SU-DHL-6 (cell line): ENCODE measurements around the gene ZNF831.

Source experiments
- EZH2phosphoT487 ChIP-seq: fragments of 200-600 bp; sonication (generic), shearing (Covaris generic); conservative IDR thresholded peaks from 2 replicates; pipeline ENCODE4 v1.6.1; 2018; ENCODE audit warnings: mild to moderate bottlenecking, antibody characterized with exemption, low read length, moderate library complexity, mixed read lengths
- TF ChIP-seq, protein P1 (sequence below): fragments of 200-600 bp; sonication (generic); IDR thresholded peaks from one replicate; pipeline ENCODE4 v1.5.1; 2017; ENCODE audit warnings: antibody characterized with exemption, mild to moderate bottlenecking, low read length, moderate library complexity; ENCODE audit not compliant: insufficient read depth, poor library complexity, severe bottlenecking

DNA sequence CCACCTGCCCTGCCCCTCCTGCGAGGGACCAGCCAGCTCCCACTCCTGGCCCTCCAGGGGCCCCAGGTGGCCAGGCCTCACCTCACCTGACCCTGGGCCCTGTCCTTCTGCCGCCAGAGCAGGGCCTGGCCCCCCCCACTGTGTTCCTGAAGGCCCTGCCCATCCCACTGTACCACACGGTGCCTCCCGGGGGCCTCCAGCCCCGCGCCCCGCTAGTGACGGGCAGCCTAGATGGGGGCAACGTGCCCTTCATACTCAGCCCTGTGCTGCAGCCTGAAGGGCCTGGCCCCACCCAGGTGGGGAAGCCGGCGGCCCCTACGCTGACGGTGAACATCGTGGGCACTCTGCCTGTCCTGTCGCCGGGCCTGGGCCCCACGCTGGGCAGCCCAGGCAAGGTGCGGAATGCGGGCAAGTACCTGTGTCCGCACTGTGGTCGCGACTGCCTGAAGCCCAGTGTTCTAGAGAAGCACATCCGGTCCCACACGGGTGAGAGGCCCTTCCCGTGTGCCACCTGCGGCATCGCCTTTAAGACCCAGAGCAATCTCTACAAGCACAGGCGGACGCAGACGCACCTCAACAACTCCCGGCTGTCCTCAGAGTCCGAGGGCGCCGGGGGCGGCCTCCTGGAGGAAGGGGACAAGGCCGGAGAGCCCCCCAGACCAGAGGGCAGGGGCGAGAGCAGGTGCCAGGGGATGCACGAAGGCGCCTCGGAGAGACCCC is 27.6 kb downstream of the ZNF831 start:
- TF ChIP-seq, protein P1, sequence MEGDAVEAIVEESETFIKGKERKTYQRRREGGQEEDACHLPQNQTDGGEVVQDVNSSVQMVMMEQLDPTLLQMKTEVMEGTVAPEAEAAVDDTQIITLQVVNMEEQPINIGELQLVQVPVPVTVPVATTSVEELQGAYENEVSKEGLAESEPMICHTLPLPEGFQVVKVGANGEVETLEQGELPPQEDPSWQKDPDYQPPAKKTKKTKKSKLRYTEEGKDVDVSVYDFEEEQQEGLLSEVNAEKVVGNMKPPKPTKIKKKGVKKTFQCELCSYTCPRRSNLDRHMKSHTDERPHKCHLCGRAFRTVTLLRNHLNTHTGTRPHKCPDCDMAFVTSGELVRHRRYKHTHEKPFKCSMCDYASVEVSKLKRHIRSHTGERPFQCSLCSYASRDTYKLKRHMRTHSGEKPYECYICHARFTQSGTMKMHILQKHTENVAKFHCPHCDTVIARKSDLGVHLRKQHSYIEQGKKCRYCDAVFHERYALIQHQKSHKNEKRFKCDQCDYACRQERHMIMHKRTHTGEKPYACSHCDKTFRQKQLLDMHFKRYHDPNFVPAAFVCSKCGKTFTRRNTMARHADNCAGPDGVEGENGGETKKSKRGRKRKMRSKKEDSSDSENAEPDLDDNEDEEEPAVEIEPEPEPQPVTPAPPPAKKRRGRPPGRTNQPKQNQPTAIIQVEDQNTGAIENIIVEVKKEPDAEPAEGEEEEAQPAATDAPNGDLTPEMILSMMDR: no peak
- no peak for TF ChIP-seq EZH2phosphoT487
